Adrenal gland (tissue), 5 donors: ENCODE measurements around the gene RHO.

Experiments used
- CTCF ChIP-seq, 6 experiments: fragments of 450-650 bp in 4 of 6; fragments of 200-600 bp in 2 of 6; sonication (generic) in 1 of 6; IDR thresholded peaks; 1 replicate in 5 of 6; 2 replicates in 1 of 6; pipeline versions ENCODE4 v1.5.1 to v1.8.0; 2016 to 2021; ENCODE audit warnings: antibody characterized with exemption in 6 of 6, mild to moderate bottlenecking in 2 of 6, moderate library complexity in 1 of 6
- POLR2A ChIP-seq, 2 donors: fragments of 450-650 bp; IDR thresholded peaks; one replicate each; pipeline ENCODE4 v1.6.1; 2017; ENCODE audit warnings: antibody characterized with exemption in 2 of 2, mild to moderate bottlenecking in 2 of 2, moderate library complexity in 1 of 2
- donor health status: DM: no; HTN: no; CAD: no.

- TF ChIP-seq CTCF (IDR thresholded peaks at IDR 0.05) (no peak), POLR2A (IDR thresholded peaks at IDR 0.05) (no peak)
Measured at GRCh38 chr3:129536804-129537203, 8.4 kb downstream of the RHO start.
